ENCODE results near the gene RPS25. TPM values are rescaled to one million over a fixed set of nuclear protein-coding genes. Genes with fewer than 3 reads are reported as not detected.
A peak's percentile ranks its signal among the peaks of the same experiment; 100 is the strongest.
"Not testable (repeated sequence)": the region's sequence is repeated elsewhere in the genome, so short reads cannot be mapped to it uniquely, and the experiment has no call there.

RPS25 gene
- total RNA-seq, 1 donor from 2014 or later = 827 TPM

- ATAC-seq (ENCODE audit: poor library complexity) (no peak), DNase-seq (no peak)
Observed at GRCh38 chr11:118988280-118988679, 29.9 kb downstream of the RPS25 start.

GRCh38 chr11:118984825-118985224, 33.3 kb downstream of the RPS25 start:
- no peak for ATAC-seq (ENCODE audit: poor library complexity)
- intact Hi-C loops (cut with DNase I) = no loop called here

More at GRCh38 chr11:118988280-118988679, 29.9 kb downstream of the RPS25 start:
- intact Hi-C loops (cut with DNase I) = no loop called here

GRCh38 chr11:118984337-118984736, 33.8 kb downstream of the RPS25 start:
- intact Hi-C loops (cut with DNase I); DNase-seq; ATAC-seq (ENCODE audit: poor library complexity): not testable (repeated sequence)

More at GRCh38 chr11:118984825-118985224, 33.3 kb downstream of the RPS25 start:
- DNase-seq = no peak

- DNase-seq = peak; percentile 73
- peak; percentile 69 for ATAC-seq (ENCODE audit: poor library complexity)
- intact Hi-C loops (cut with DNase I) = no loop called here
Observed at GRCh38 chr11:118980191-118980881, 37.8 kb downstream of the RPS25 start.

GRCh38 chr11:118979434-118979833, 38.7 kb downstream of the RPS25 start:
- intact Hi-C loops (cut with DNase I) = no loop called here
- no peak for DNase-seq
- no peak for ATAC-seq (ENCODE audit: poor library complexity)

- no peak for DNase-seq
- no peak for ATAC-seq (ENCODE audit: poor library complexity)
Observed at GRCh38 chr11:118975771-118976709, 42.1 kb downstream of the RPS25 start.

GRCh38 chr11:118973985-118974384, 44.2 kb downstream of the RPS25 start:
- ATAC-seq (ENCODE audit: poor library complexity) = no peak
- intact Hi-C loops (cut with DNase I) = no loop called here
- no peak for DNase-seq

More at GRCh38 chr11:118975771-118976709, 42.1 kb downstream of the RPS25 start:
- intact Hi-C loops (cut with DNase I) = no loop called here

- ATAC-seq (ENCODE audit: poor library complexity) = no peak
- intact Hi-C loops (cut with DNase I) = no loop called here
- no peak for DNase-seq
Observed at GRCh38 chr11:118971646-118972045, 46.5 kb downstream of the RPS25 start, which contains the start of gene FOXR1. TSS of gene FOXR1 (plus strand) at chr11:118971761. CDS start at chr11:118971932, 171 bp downstream.

- intact Hi-C loops (cut with DNase I); DNase-seq; ATAC-seq (ENCODE audit: poor library complexity): not testable (repeated sequence)
Observed at GRCh38 chr11:118969508-118969907, 48.6 kb downstream of the RPS25 start.

Small RNAs within 50 kb of the gene (microRNA-seq; reads per million reads assigned to microRNA genes)
- gene MIR3656 = not detected

Other genes with a start within 250 kb of the RPS25 start
- gene DDX6, start 227.2 kb downstream of the RPS25 start, total RNA-seq = 117 TPM
- gene CXCR5, start 134.5 kb downstream of the RPS25 start, total RNA-seq = not detected
- 36.6 TPM for gene BCL9L, start 92.4 kb downstream of the RPS25 start, total RNA-seq
- gene UPK2, start 62.0 kb downstream of the RPS25 start, total RNA-seq = not detected
- not detected for gene FOXR1, start 46.6 kb downstream of the RPS25 start, total RNA-seq
- 10.0 TPM for gene CENATAC, start 20.2 kb downstream of the RPS25 start, total RNA-seq
- 30.7 TPM for gene TRAPPC4, start 423 bp upstream of the RPS25 start, total RNA-seq
- 7.1 TPM for gene SLC37A4, start 12.5 kb upstream of the RPS25 start, total RNA-seq
- gene HYOU1, start 38.9 kb upstream of the RPS25 start, total RNA-seq = 63.5 TPM
- 19.8 TPM for gene VPS11, start 49.5 kb upstream of the RPS25 start, total RNA-seq
- 22.1 TPM for gene HMBS, start 66.5 kb upstream of the RPS25 start, total RNA-seq
- 18.2 TPM for gene DPAGT1, start 83.5 kb upstream of the RPS25 start, total RNA-seq
- gene C2CD2L, start 89.0 kb upstream of the RPS25 start, total RNA-seq = 9.6 TPM
- gene HINFP, start 103.2 kb upstream of the RPS25 start, total RNA-seq = 13.3 TPM
- 1.5 TPM for gene ABCG4, start 130.7 kb upstream of the RPS25 start, total RNA-seq
- 34.0 TPM for gene NLRX1, start 150.4 kb upstream of the RPS25 start, total RNA-seq
- not detected for gene NHERF4, start 167.1 kb upstream of the RPS25 start, total RNA-seq
- gene CBL, start 188.0 kb upstream of the RPS25 start, total RNA-seq = 6.5 TPM

Measured in Right ventricle myocardium superior (tissue), 1 donor.